IMR-90 (cell line): ENCODE measurements around the gene ALAS1. TPM values are rescaled to one million over a fixed set of nuclear protein-coding genes. Genes with fewer than 3 reads are reported as not detected.

Source experiments
- ATAC-seq: fragments of 200-7000 bp; cut with Tn5 transposase; 2 replicates; pipeline ENCODE4 v1.9.1; 2020; ENCODE audit warnings: low read depth, mild to moderate bottlenecking, moderate library complexity
- BruUV-seq: library from RNA; stranded (reverse); fragments of 400-500 nt; replicated peaks from 2 replicates; lab custom pipeline; 2021; lab: Mats Ljungman, UMichigan
- CTCF ChIA-PET: fragments of 300-600 bp; formaldehyde crosslinking; extraction: SDS; loops from one replicate; lab custom pipeline; 2021; ENCODE audit warnings: antibody characterized with exemption; lab: Yijun Ruan, JAX
- POLR2A ChIA-PET: fragments of 300-600 bp; sonication (Branson Sonifier 250); formaldehyde crosslinking; loops from one replicate; lab custom pipeline; 2022; ENCODE audit warnings: antibody characterized with exemption; ENCODE audit not compliant: unreplicated experiment; lab: Charles Lee
- DNase-seq: peaks from one replicate; pipeline ENCODE4 v3.0.0; 2013
- H2AFZ ChIP-seq: replicated peaks from 2 replicates; pipeline ENCODE3; 2013; ENCODE audit warnings: low read length, mild to moderate bottlenecking; ENCODE audit not compliant: poor library complexity
- H2AK5ac ChIP-seq: 2 replicates; pipeline ENCODE4 v1.6.1; 2013; ENCODE audit warnings: low read depth, low read length, inconsistent platforms
- H2AK9ac ChIP-seq: replicated peaks from 2 replicates; pipeline ENCODE3; 2013; ENCODE audit warnings: mild to moderate bottlenecking, low read depth, low read length, moderate library complexity; ENCODE audit not compliant: poor library complexity
- H2BK120ac ChIP-seq: 2 replicates; pipeline ENCODE4 v1.6.1; 2013; ENCODE audit warnings: low read depth, low read length, inconsistent platforms
- H2BK15ac ChIP-seq: 3 replicates; pipeline ENCODE4 v1.6.1; 2013; ENCODE audit warnings: low read depth, low read length, inconsistent platforms
- H2BK20ac ChIP-seq: 2 replicates; pipeline ENCODE4 v1.6.1; 2013; ENCODE audit warnings: low read depth, mild to moderate bottlenecking, inconsistent platforms, low read length, moderate library complexity
- H2BK5ac ChIP-seq: 2 replicates; pipeline ENCODE4 v1.6.1; 2013; ENCODE audit warnings: mild to moderate bottlenecking, low read depth, low read length, inconsistent platforms; ENCODE audit not compliant: poor library complexity, severe bottlenecking
- H3K14ac ChIP-seq: replicated peaks from 2 replicates; pipeline ENCODE4 v1.6.1; 2013; ENCODE audit warnings: low read depth, low read length, inconsistent platforms
- H3K18ac ChIP-seq: 2 replicates; pipeline ENCODE4 v1.6.1; 2013; ENCODE audit warnings: low read depth, low read length, control low read depth
- H3K23ac ChIP-seq: 2 replicates; pipeline ENCODE4 v1.6.1; 2013; ENCODE audit warnings: low read depth, low read length, inconsistent platforms
- H3K27ac ChIP-seq: 2 replicates; pipeline ENCODE4 v1.5.1; 2013; ENCODE audit warnings: mild to moderate bottlenecking, control low read depth, low read length; ENCODE audit not compliant: insufficient read depth
- H3K27me3 ChIP-seq: 2 replicates; pipeline ENCODE4 v1.6.1; 2013; ENCODE audit warnings: low read length; ENCODE audit not compliant: control insufficient read depth, insufficient read depth
- H3K36me3 ChIP-seq: 2 replicates; pipeline ENCODE4 v1.6.1; 2013; ENCODE audit warnings: low read length, mixed read lengths; ENCODE audit not compliant: control insufficient read depth, insufficient read depth
- H3K4ac ChIP-seq: 2 replicates; pipeline ENCODE4 v1.6.1; 2013; ENCODE audit warnings: low read depth, low read length, inconsistent platforms
- H3K4me1 ChIP-seq: 2 replicates; pipeline ENCODE4 v1.6.1; 2013; ENCODE audit warnings: low read length, mixed read lengths; ENCODE audit not compliant: control insufficient read depth, insufficient read depth
- H3K4me2 ChIP-seq: 2 replicates; pipeline ENCODE4 v1.6.1; 2013; ENCODE audit warnings: low read depth, mild to moderate bottlenecking, control low read depth, low read length, moderate library complexity
- H3K4me3 ChIP-seq: 2 replicates; pipeline ENCODE4 v1.5.1; 2013; ENCODE audit warnings: low read depth, mild to moderate bottlenecking, control low read depth, low read length, moderate library complexity; ENCODE audit not compliant: insufficient read depth
- H3K56ac ChIP-seq: 2 replicates; pipeline ENCODE4 v1.6.1; 2013; ENCODE audit warnings: low read length, inconsistent platforms; ENCODE audit not compliant: insufficient read depth; ENCODE audit errors: extremely low read depth
- H3K79me1 ChIP-seq, 2 experiments: 2 replicates each; pipeline ENCODE4 v1.6.1; 2013; ENCODE audit warnings: low read length in 2 of 2, inconsistent platforms in 1 of 2, low read depth in 1 of 2
- H3K9ac ChIP-seq: 2 replicates; pipeline ENCODE4 v1.6.1; 2013; ENCODE audit warnings: low read depth, low read length, control low read depth
- H3K9me1 ChIP-seq: 2 replicates; pipeline ENCODE4 v1.6.1; 2013; ENCODE audit warnings: low read length, inconsistent platforms; ENCODE audit not compliant: insufficient read depth
- H3K9me3 ChIP-seq: 2 replicates; pipeline ENCODE4 v1.6.1; 2013; ENCODE audit warnings: low read length; ENCODE audit not compliant: control insufficient read depth, insufficient read depth
- H4K20me1 ChIP-seq: 2 replicates; pipeline ENCODE4 v1.6.1; 2013; ENCODE audit warnings: low read length, inconsistent platforms; ENCODE audit not compliant: insufficient read depth
- H4K5ac ChIP-seq: 2 replicates; pipeline ENCODE4 v1.6.1; 2013; ENCODE audit warnings: mild to moderate bottlenecking, low read depth, low read length, control low read depth
- H4K8ac ChIP-seq, 2 experiments: 2 replicates each; pipeline ENCODE4 v1.6.1; 2013; ENCODE audit warnings: low read depth in 2 of 2, low read length in 2 of 2, control low read depth in 1 of 2, inconsistent platforms in 1 of 2
- H4K91ac ChIP-seq: 2 replicates; pipeline ENCODE4 v1.6.1; 2013; ENCODE audit warnings: low read depth, low read length, inconsistent platforms; ENCODE audit not compliant: insufficient read depth
- BHLHE40 ChIP-seq: fragments of 150-350 bp; IDR thresholded peaks from 2 replicates; pipeline ENCODE4 v1.6.1; 2016; ENCODE audit warnings: mild to moderate bottlenecking, low read depth, low read length
- CEBPB ChIP-seq: IDR thresholded peaks from 2 replicates; pipeline ENCODE4 v1.6.1; 2012; ENCODE audit warnings: low read depth, low read length, improper control_type of control experiment
- CHD1 ChIP-seq: IDR thresholded peaks from 2 replicates; pipeline ENCODE4 v1.6.1; 2012; ENCODE audit warnings: low read depth, low read length, improper control_type of control experiment
- FOS ChIP-seq: fragments of 150-350 bp; IDR thresholded peaks from 2 replicates; pipeline ENCODE4 v1.6.1; 2016; ENCODE audit warnings: low read depth, low read length
- MAFK ChIP-seq: IDR thresholded peaks from 2 replicates; pipeline ENCODE4 v1.6.1; 2012; ENCODE audit warnings: low read depth, low read length, improper control_type of control experiment
- MAZ ChIP-seq: IDR thresholded peaks from 2 replicates; pipeline ENCODE4 v1.6.1; 2012; ENCODE audit warnings: low read depth, mild to moderate bottlenecking, low read length, improper control_type of control experiment, moderate library complexity, borderline replicate concordance
- MXI1 ChIP-seq: IDR thresholded peaks from 2 replicates; pipeline ENCODE4 v1.6.1; 2012; ENCODE audit warnings: low read depth, mild to moderate bottlenecking, low read length, moderate library complexity, borderline replicate concordance
- NFE2L2 ChIP-seq: fragments of 150-350 bp; IDR thresholded peaks from 2 replicates; pipeline ENCODE4 v1.6.1; 2016; ENCODE audit warnings: low read depth, mild to moderate bottlenecking, low read length
- POLR2A ChIP-seq: IDR thresholded peaks from 2 replicates; pipeline ENCODE4 v1.6.1; 2012; ENCODE audit warnings: mild to moderate bottlenecking, low read depth, low read length
- RAD21 ChIP-seq: IDR thresholded peaks from 2 replicates; pipeline ENCODE4 v1.6.1; 2012; ENCODE audit warnings: low read length, improper control_type of control experiment
- RCOR1 ChIP-seq: IDR thresholded peaks from 2 replicates; pipeline ENCODE4 v1.6.1; 2012; ENCODE audit warnings: mild to moderate bottlenecking, low read length, improper control_type of control experiment; ENCODE audit not compliant: insufficient replicate concordance
- RFX5 ChIP-seq: IDR thresholded peaks from 2 replicates; pipeline ENCODE4 v1.8.0; 2012; ENCODE audit warnings: low read depth, mild to moderate bottlenecking, low read length, moderate library complexity
- SMC3 ChIP-seq: fragments of 150-350 bp; IDR thresholded peaks from 2 replicates; pipeline ENCODE4 v1.6.1; 2016; ENCODE audit warnings: low read depth, mild to moderate bottlenecking, antibody characterized with exemption, low read length, moderate library complexity
- WGBS, 2 experiments: methylation state at CpG; one replicate each; pipeline versions ENCODE4 v1.1.5 to v1.1.7; 2013; ENCODE audit warnings: missing lambda C conversion rate in 2 of 2; ENCODE audit not compliant: insufficient read length in 1 of 2; ENCODE audit errors: extremely low coverage in 2 of 2; 5-methylcytosine and 5-hydroxymethylcytosine counted together
- dilution Hi-C: fragments of 300-500 bp; cut with HindIII; formaldehyde crosslinking; loops from one replicate; pipeline ENCODE4 v1.14.3; 2018; ENCODE audit warnings: low sequenced_read_pairs; ENCODE audit not compliant: unreplicated experiment
- in situ Hi-C: fragments of 300-500 bp; cut with MboI; formaldehyde crosslinking; loops from 3 replicates; pipeline ENCODE4 v1.14.3; 2019; ENCODE audit warnings: low sequenced_read_pairs, inconsistent platforms, mixed read lengths
- intact Hi-C: fragments of 100-400 bp; cut with micrococcal nuclease; formaldehyde crosslinking; loops from 2 replicates; pipeline ENCODE4 v1.10.0; 2022
- polyA plus RNA-seq, 3 experiments: library from polyadenylated mRNA; depleted of rRNA; stranded (reverse); fragments of >200 nt; gene quantifications; 2 replicates each; pipeline ENCODE4 v1.2.3, GENCODE V29; 2012; ENCODE audit warnings: low replicate concordance in 1 of 3
- total RNA-seq: library from RNA; depleted of rRNA; stranded (reverse); fragments of >200 nt; gene quantifications from 2 replicates; pipeline ENCODE4 v1.2.3, GENCODE V29; 2012
- TF ChIP-seq, protein P1 (sequence below): fragments of 150-350 bp; IDR thresholded peaks from 2 replicates; pipeline ENCODE4 v1.6.1; 2016; ENCODE audit warnings: low read depth, mild to moderate bottlenecking, low read length, moderate library complexity, borderline replicate concordance
- TF ChIP-seq, protein P2 (sequence below): conservative IDR thresholded peaks from 2 replicates; pipeline ENCODE4 v1.5.1; 2012; ENCODE audit warnings: mild to moderate bottlenecking, low read depth, low read length, improper control_type of control experiment

Gene ALAS1
- total and polyA plus RNA-seq, 2 of the 4 experiments (the other 2 are of a cell fraction): 32.8 to 47.2 TPM

DNA sequence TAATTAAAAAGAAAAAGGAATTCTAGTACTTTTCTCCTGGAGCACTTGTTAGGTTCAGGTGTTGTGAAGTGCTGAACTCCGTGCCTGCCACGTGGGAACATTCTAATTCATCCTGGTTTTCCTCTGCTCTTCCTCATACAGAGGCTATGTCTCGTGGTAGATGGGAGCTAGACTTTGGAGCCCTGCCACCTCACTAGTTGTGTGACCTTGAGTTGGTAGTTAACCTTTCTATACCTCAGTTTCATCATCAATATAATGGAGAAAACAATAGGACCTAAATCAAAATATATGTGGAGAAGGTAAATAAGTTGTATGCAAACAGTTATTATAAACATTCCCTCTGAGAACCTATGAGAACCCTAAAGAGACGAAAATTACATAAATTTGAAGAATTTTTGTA, 10.6 kb downstream of the ALAS1 start:
- no TSS peak for BruUV-seq
- H2BK15ac ChIP-seq: no peak overlapping the region
- no peaks in the 10 kb centered on the region for H3K9me3 ChIP-seq
- TF ChIP-seq RFX5 (no peak), BHLHE40 (no peak), CHD1 (no peak), POLR2A (no peak), NFE2L2 (no peak), RAD21 (no peak), MAFK (no peak), RCOR1 (no peak), MXI1 (no peak), CEBPB (no peak), SMC3 (no peak), MAZ (no peak), FOS (no peak)
- TF ChIP-seq, protein P1, sequence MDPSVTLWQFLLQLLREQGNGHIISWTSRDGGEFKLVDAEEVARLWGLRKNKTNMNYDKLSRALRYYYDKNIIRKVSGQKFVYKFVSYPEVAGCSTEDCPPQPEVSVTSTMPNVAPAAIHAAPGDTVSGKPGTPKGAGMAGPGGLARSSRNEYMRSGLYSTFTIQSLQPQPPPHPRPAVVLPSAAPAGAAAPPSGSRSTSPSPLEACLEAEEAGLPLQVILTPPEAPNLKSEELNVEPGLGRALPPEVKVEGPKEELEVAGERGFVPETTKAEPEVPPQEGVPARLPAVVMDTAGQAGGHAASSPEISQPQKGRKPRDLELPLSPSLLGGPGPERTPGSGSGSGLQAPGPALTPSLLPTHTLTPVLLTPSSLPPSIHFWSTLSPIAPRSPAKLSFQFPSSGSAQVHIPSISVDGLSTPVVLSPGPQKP: no peak
- TF ChIP-seq, protein P2, sequence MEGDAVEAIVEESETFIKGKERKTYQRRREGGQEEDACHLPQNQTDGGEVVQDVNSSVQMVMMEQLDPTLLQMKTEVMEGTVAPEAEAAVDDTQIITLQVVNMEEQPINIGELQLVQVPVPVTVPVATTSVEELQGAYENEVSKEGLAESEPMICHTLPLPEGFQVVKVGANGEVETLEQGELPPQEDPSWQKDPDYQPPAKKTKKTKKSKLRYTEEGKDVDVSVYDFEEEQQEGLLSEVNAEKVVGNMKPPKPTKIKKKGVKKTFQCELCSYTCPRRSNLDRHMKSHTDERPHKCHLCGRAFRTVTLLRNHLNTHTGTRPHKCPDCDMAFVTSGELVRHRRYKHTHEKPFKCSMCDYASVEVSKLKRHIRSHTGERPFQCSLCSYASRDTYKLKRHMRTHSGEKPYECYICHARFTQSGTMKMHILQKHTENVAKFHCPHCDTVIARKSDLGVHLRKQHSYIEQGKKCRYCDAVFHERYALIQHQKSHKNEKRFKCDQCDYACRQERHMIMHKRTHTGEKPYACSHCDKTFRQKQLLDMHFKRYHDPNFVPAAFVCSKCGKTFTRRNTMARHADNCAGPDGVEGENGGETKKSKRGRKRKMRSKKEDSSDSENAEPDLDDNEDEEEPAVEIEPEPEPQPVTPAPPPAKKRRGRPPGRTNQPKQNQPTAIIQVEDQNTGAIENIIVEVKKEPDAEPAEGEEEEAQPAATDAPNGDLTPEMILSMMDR: no peak
- H4K20me1 ChIP-seq: no peaks in the 10 kb centered on the region; the same call in 1 of the 2 replicates
- no CpG with 5 or more reads among the region's 4 CpGs for WGBS, 2 experiments
- no peak overlapping the region for H3K23ac ChIP-seq
- H2BK20ac ChIP-seq: no peak overlapping the region
- H4K8ac ChIP-seq: no peak overlapping the region
- H3K4me1 ChIP-seq: peaks cover 2% of the 10 kb centered on the region; the same call in 1 of the 2 replicates
- peaks cover 14 to 28% of the 10 kb centered on the region in 2 experiments; a peak in 2 of 4 replicates for H3K79me1 ChIP-seq
- dilution Hi-C loops (no loop called here), intact Hi-C loops (no loop called here), in situ Hi-C loops (no loop called here)
- H3K14ac ChIP-seq: no peak overlapping the region
- no peak overlapping the region for H3K4ac ChIP-seq
- ATAC-seq: no peak
- H3K9me1 ChIP-seq: peaks cover 4% of the 10 kb centered on the region; the same call in 1 of the 2 replicates
- no peak overlapping the region for H2BK120ac ChIP-seq
- no peaks in the 10 kb centered on the region for H3K27me3 ChIP-seq
- H3K4me2 ChIP-seq: no peak overlapping the region
- no peak overlapping the region for H2BK5ac ChIP-seq
- H3K4me3 ChIP-seq: no peak overlapping the region
- H2AK9ac ChIP-seq: no peak overlapping the region
- no peak for DNase-seq
- no peak overlapping the region for H3K27ac ChIP-seq
- ChIA-PET CTCF (no interaction called here), POLR2A (no interaction called here)
- no peak overlapping the region for H3K9ac ChIP-seq
- no peak overlapping the region for H3K18ac ChIP-seq
- no peak overlapping the region for H2AK5ac ChIP-seq
- H4K91ac ChIP-seq: no peak overlapping the region
- H4K5ac ChIP-seq: no peak overlapping the region
- H2AFZ ChIP-seq: no peak overlapping the region
- no peak overlapping the region for H3K56ac ChIP-seq
- H3K36me3 ChIP-seq: peaks cover 76% of the 10 kb centered on the region
